ENCODE measurements around the gene IP6K3. TPM values are rescaled to one million over a fixed set of nuclear protein-coding genes. Genes with fewer than 3 reads are reported as not detected.

IP6K3 gene
- total RNA-seq, 1 donor from 2014 or later, result not detected

- no peak for DNase-seq (ENCODE audit: low spot score)
- H3K9me3 Mint-ChIP-seq, result no peaks in the 10 kb centered on the region
- intact Hi-C loops (cut with micrococcal nuclease), result no loop called here
- no peaks in the 10 kb centered on the region for H3K4me1 Mint-ChIP-seq (ENCODE audit: low read depth)
- no peaks in the 10 kb centered on the region for H3K36me3 Mint-ChIP-seq (ENCODE audit: low read depth)
- no peak overlapping the region for H3K4me3 Mint-ChIP-seq
- peaks cover 9% of the 10 kb centered on the region for H3K27me3 Mint-ChIP-seq (ENCODE audit: insufficient read depth)
- H3K27ac Mint-ChIP-seq, result no peak overlapping the region
These were observed 3.7 kb upstream of the IP6K3 start for GRCh38 chr6:33750244-33750991.

- intact Hi-C loops (cut with micrococcal nuclease), result no loop called here
- Mint-ChIP-seq H3K36me3 (ENCODE audit: low read depth) (no peaks in the 10 kb centered on the region), H3K27ac (no peak overlapping the region), H3K4me1 (ENCODE audit: low read depth) (no peaks in the 10 kb centered on the region), H3K4me3 (no peak overlapping the region), H3K27me3 (ENCODE audit: insufficient read depth) (peaks cover 10% of the 10 kb centered on the region), H3K9me3 (no peaks in the 10 kb centered on the region)
- no peak for DNase-seq (ENCODE audit: low spot score)
These were observed 2.7 kb upstream of the IP6K3 start for GRCh38 chr6:33749401-33749800.

- Mint-ChIP-seq H3K27ac (no peak overlapping the region), H3K9me3 (no peaks in the 10 kb centered on the region), H3K36me3 (ENCODE audit: low read depth) (no peaks in the 10 kb centered on the region), H3K4me3 (no peak overlapping the region), H3K4me1 (ENCODE audit: low read depth) (no peaks in the 10 kb centered on the region), H3K27me3 (ENCODE audit: insufficient read depth) (peaks cover 13% of the 10 kb centered on the region)
- DNase-seq (ENCODE audit: low spot score), result no peak
- intact Hi-C loops (cut with micrococcal nuclease), result no loop called here
These were observed 2.1 kb upstream of the IP6K3 start for GRCh38 chr6:33748841-33749240.

GRCh38 chr6:33747823-33748222, 1.1 kb upstream of the IP6K3 start:
- no peak overlapping the region for H3K4me3 Mint-ChIP-seq
- no peak for DNase-seq (ENCODE audit: low spot score)
- H3K27ac Mint-ChIP-seq, result no peak overlapping the region
- intact Hi-C loops (cut with micrococcal nuclease), result no loop called here
- H3K36me3 Mint-ChIP-seq (ENCODE audit: low read depth), result no peaks in the 10 kb centered on the region
- no peaks in the 10 kb centered on the region for H3K9me3 Mint-ChIP-seq
- peaks cover 20% of the 10 kb centered on the region for H3K27me3 Mint-ChIP-seq (ENCODE audit: insufficient read depth)
- H3K4me1 Mint-ChIP-seq (ENCODE audit: low read depth), result no peaks in the 10 kb centered on the region

- Mint-ChIP-seq H3K27ac (no peak overlapping the region), H3K27me3 (ENCODE audit: insufficient read depth) (peaks cover 22% of the 10 kb centered on the region), H3K4me3 (no peak overlapping the region), H3K9me3 (no peaks in the 10 kb centered on the region), H3K36me3 (ENCODE audit: low read depth) (no peaks in the 10 kb centered on the region), H3K4me1 (ENCODE audit: low read depth) (no peaks in the 10 kb centered on the region)
- intact Hi-C loops (cut with micrococcal nuclease), result no loop called here
- DNase-seq (ENCODE audit: low spot score), result no peak
These were observed 587 bp downstream of the IP6K3 start for GRCh38 chr6:33746036-33746600.

GRCh38 chr6:33745548-33745947, 1.2 kb downstream of the IP6K3 start:
- Mint-ChIP-seq H3K36me3 (ENCODE audit: low read depth) (no peaks in the 10 kb centered on the region), H3K9me3 (no peaks in the 10 kb centered on the region), H3K27ac (no peak overlapping the region), H3K4me1 (ENCODE audit: low read depth) (no peaks in the 10 kb centered on the region), H3K27me3 (ENCODE audit: insufficient read depth) (peaks cover 22% of the 10 kb centered on the region), H3K4me3 (no peak overlapping the region)
- intact Hi-C loops (cut with micrococcal nuclease), result loop anchor here (2.0 kb wide), 1 partner anchor 23 kb away; no protein-coding TSS in a partner anchor
- DNase-seq (ENCODE audit: low spot score), result no peak

- Mint-ChIP-seq H3K9me3 (no peaks in the 10 kb centered on the region), H3K36me3 (ENCODE audit: low read depth) (no peaks in the 10 kb centered on the region), H3K4me1 (ENCODE audit: low read depth) (no peaks in the 10 kb centered on the region), H3K4me3 (no peak overlapping the region), H3K27ac (no peak overlapping the region), H3K27me3 (ENCODE audit: insufficient read depth) (peaks cover 22% of the 10 kb centered on the region)
- intact Hi-C loops (cut with micrococcal nuclease), result loop anchor here (1.0 to 5.0 kb wide), 5 partner anchors 24 to 409 kb away; partner anchors contain the start of gene UQCC2
- DNase-seq (ENCODE audit: low spot score), result no peak
These were observed 1.7 kb downstream of the IP6K3 start for GRCh38 chr6:33744895-33745546.

- H3K4me3 Mint-ChIP-seq, result no peak overlapping the region
- peak; percentile 57 for DNase-seq (ENCODE audit: low spot score)
- H3K9me3 Mint-ChIP-seq, result no peaks in the 10 kb centered on the region
- intact Hi-C loops (cut with micrococcal nuclease), result loop anchor here (1.0 to 5.0 kb wide), 5 partner anchors 25 to 410 kb away; partner anchors contain the start of gene UQCC2
- peaks cover 22% of the 10 kb centered on the region for H3K27me3 Mint-ChIP-seq (ENCODE audit: insufficient read depth)
- no peaks in the 10 kb centered on the region for H3K36me3 Mint-ChIP-seq (ENCODE audit: low read depth)
- H3K4me1 Mint-ChIP-seq (ENCODE audit: low read depth), result no peaks in the 10 kb centered on the region
- no peak overlapping the region for H3K27ac Mint-ChIP-seq
These were observed 2.5 kb downstream of the IP6K3 start for GRCh38 chr6:33744001-33744848.

- Mint-ChIP-seq H3K4me3 (no peak overlapping the region), H3K27ac (no peak overlapping the region), H3K36me3 (ENCODE audit: low read depth) (no peaks in the 10 kb centered on the region), H3K27me3 (ENCODE audit: insufficient read depth) (peaks cover 17% of the 10 kb centered on the region), H3K9me3 (no peaks in the 10 kb centered on the region), H3K4me1 (ENCODE audit: low read depth) (no peaks in the 10 kb centered on the region)
- DNase-seq (ENCODE audit: low spot score), result no peak
- intact Hi-C loops (cut with micrococcal nuclease), result loop anchor here (5.0 kb wide), 1 partner anchor 156 kb away; no protein-coding TSS in a partner anchor
These were observed 3.9 kb downstream of the IP6K3 start for GRCh38 chr6:33742837-33743236.

GRCh38 chr6:33742092-33742491, 4.6 kb downstream of the IP6K3 start:
- intact Hi-C loops (cut with micrococcal nuclease), result loop anchor here (5.0 kb wide), 1 partner anchor 155 kb away; no protein-coding TSS in a partner anchor
- Mint-ChIP-seq H3K4me1 (ENCODE audit: low read depth) (no peaks in the 10 kb centered on the region), H3K36me3 (ENCODE audit: low read depth) (no peaks in the 10 kb centered on the region), H3K9me3 (no peaks in the 10 kb centered on the region), H3K27ac (no peak overlapping the region), H3K4me3 (no peak overlapping the region), H3K27me3 (ENCODE audit: insufficient read depth) (peaks cover 13% of the 10 kb centered on the region)
- DNase-seq (ENCODE audit: low spot score), result no peak

GRCh38 chr6:33740794-33741193, 5.9 kb downstream of the IP6K3 start:
- H3K9me3 Mint-ChIP-seq, result no peaks in the 10 kb centered on the region
- intact Hi-C loops (cut with micrococcal nuclease), result loop anchor here (5.0 kb wide), 1 partner anchor 153 kb away; no protein-coding TSS in a partner anchor
- peaks cover 13% of the 10 kb centered on the region for H3K27me3 Mint-ChIP-seq (ENCODE audit: insufficient read depth)
- no peaks in the 10 kb centered on the region for H3K4me1 Mint-ChIP-seq (ENCODE audit: low read depth)
- H3K36me3 Mint-ChIP-seq (ENCODE audit: low read depth), result no peaks in the 10 kb centered on the region
- H3K4me3 Mint-ChIP-seq, result no peak overlapping the region
- no peak for DNase-seq (ENCODE audit: low spot score)
- H3K27ac Mint-ChIP-seq, result no peak overlapping the region

GRCh38 chr6:33740204-33740608, 6.5 kb downstream of the IP6K3 start:
- H3K27ac Mint-ChIP-seq, result no peak overlapping the region
- no peaks in the 10 kb centered on the region for H3K9me3 Mint-ChIP-seq
- intact Hi-C loops (cut with micrococcal nuclease), result loop anchor here (5.0 kb wide), 1 partner anchor 153 kb away; no protein-coding TSS in a partner anchor
- H3K27me3 Mint-ChIP-seq (ENCODE audit: insufficient read depth), result peaks cover 13% of the 10 kb centered on the region
- H3K4me3 Mint-ChIP-seq, result no peak overlapping the region
- no peaks in the 10 kb centered on the region for H3K36me3 Mint-ChIP-seq (ENCODE audit: low read depth)
- H3K4me1 Mint-ChIP-seq (ENCODE audit: low read depth), result no peaks in the 10 kb centered on the region
- DNase-seq (ENCODE audit: low spot score), result no peak

All from activated T-helper 1 cell treated with anti-CD3 and anti-CD28 coated beads, Interleukin-12 subunit alpha, Interleukin-12 subunit beta, Interleukin-2, Interleukin-4 antibody, amounts not matched to agents 30 ng/mL and 10 ng/mL and 1 ng/mL, durations not matched to agents 14 hours and 24 hours and 36 hours (primary cell).